NCI-H146 treated with DMSO at 0.1 percent for 48 hours (cell line): Measurements from ENCODE around the gene FAM180B.
"Not testable (repeated sequence)": the region's sequence is repeated elsewhere in the genome, so short reads cannot be mapped to it uniquely, and the experiment has no call there.

Experiments
- DNase-seq: peaks from one replicate; lab custom pipeline; 2025; ENCODE audit not compliant: unreplicated experiment; lab: John Stamatoyannopoulos, UW

FAM180B gene, protein sequence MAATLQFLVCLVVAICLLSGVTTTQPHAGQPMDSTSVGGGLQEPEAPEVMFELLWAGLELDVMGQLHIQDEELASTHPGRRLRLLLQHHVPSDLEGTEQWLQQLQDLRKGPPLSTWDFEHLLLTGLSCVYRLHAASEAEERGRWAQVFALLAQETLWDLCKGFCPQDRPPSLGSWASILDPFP

DNA sequence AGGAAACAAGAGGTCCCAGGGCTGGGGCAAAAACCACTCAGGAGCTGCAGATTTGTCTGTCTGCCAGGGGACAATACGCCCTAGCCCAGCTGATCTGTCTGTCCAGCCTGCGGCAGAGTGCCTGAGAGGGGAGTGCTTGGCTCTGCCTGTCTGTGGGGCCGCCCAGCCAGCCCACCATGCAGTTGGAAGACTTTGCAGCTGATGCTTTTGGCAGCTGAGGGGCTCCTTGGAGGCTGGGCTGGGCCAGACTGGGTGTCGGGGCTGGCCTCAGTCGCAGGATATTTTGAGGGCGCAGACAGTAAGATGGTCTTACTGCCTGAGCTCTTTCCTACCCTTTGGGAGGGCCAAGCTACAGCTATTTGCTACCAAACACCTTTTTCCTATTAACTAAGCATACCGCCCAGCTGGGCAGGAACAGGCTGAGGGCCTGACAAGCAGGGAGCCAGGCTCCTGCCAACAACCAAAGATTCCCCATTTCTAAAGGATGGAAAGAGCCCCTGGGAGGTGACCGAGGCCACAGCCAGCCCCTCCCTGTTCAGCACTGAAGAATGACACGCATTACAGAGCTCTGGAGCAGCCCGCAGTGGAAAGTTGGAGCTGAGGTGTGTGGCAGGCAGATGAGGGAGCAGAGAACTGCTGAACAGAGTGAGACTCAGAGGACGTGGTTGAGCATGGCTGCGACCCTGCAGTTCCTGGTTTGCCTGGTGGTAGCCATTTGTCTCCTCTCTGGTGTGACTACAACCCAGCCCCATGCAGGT, at the start of gene FAM180B:
TSS of gene FAM180B (plus strand) at position 581 of the 758 bp plus-strand sequence. CDS start at position 672, 91 bp downstream.
- DNase-seq = no peak

DNA sequence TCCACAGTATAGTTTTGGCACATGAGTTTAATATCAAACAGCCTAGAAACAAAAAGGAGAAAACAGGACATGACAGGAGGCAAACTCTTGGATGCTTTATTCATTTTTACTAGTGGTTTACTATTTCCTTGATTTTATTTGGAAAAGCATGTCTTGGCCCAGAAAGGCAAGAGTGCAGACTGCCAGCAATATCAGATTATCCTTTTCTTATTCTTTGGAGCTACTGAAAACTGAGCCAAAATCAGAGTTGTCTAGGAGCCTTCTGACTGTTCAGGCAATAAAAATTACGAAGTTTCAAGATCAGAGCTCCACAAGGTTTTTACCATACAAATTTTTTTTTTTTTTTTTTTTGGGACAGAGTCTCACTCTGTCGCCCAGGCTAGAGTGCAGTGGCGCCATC, 49.6 kb upstream of the FAM180B start:
- no peak for DNase-seq

DNA sequence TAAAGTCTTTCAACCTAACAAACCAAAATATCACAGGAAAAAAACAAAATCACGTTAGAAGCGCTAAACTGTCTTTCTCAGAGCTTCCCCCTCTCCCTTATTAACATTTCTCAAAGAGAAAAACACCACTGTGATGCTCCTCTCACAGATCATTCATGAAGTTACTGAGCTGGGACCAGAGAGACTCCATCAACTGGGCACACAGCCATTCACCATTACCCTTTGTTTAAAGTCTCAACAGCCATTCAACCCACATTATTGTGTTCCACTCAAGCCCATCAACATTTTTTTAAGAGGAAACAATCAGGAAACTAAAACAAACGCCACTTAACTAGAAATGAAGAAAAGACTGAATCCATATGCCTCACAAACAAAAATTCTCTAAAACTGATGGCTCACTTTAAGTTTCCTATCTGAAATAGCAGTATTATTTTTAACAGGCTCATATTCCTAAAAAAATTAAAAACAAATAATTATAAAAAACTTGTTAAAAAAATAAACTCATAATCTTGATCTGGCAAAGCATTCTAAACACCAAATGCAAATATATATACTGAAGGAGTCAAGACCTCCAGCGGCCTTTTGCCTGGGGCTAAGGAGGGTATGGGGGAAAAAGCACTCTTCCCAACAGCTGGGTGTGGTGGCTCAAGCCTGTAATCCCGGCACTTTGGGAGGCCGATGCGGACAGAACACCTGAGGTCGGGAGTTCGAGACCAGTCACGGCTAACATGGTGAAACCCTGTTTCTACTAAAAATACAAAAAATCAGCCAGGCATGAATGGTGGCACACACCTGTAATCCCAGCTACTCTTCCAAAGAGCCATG, 47.5 kb upstream of the FAM180B start:
- DNase-seq = peak; percentile 36

DNA sequence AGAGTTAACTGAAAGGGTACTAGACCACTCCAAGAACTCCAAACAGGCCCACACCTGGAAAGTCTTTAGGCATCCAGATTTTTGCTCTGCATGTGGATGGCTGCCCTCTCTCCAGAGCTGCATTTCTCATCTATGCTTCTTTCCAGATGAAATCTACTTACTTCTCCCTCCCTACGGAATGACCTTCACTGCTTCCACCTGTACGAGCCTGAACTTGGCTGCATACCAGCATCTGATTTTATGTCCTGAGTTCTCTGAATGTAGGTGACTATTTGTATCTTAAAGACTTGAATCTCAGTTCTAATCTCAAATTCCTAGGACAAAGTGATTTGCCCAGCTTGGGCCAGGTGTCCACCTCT, 46.8 kb upstream of the FAM180B start:
- DNase-seq = no peak

DNA sequence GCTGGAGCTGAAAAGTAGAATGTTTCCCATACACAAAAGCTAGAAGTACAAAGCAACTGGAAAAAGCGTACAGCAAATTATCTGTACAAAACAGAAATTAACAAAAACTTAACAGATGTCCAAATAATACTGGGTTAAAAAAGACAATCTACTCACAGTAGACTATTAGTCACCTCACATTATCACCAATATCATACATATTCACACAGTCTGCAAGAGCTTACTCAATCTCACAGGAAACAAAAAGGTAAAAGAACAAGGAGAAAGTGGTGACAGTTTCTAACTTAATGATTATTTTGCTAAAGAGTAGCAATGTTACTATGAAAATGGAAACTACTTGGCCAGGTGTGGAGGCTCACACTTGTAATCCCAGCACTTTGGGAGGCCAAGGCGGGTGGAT, 45.4 kb upstream of the FAM180B start:
- no peak for DNase-seq

DNA sequence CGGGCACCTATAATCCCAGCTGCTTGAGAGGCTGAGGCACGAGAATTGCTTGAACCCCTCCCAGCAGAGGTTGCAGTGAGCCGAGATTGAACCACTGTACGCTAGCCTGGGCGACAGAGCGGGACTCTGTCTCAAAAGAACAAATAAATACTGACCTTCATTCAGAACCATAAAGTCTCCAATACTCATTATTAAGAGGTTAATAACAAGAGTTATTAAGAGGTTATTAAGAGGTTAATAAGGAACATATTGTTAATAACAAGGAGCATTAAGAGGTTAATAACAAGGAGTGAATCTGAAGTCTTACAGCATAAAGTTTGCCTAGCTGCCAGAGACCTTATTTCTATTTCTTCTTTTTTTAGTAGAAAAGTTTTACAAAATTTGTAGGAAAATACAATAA, 41.2 kb upstream of the FAM180B start:
- no peak for DNase-seq

DNA sequence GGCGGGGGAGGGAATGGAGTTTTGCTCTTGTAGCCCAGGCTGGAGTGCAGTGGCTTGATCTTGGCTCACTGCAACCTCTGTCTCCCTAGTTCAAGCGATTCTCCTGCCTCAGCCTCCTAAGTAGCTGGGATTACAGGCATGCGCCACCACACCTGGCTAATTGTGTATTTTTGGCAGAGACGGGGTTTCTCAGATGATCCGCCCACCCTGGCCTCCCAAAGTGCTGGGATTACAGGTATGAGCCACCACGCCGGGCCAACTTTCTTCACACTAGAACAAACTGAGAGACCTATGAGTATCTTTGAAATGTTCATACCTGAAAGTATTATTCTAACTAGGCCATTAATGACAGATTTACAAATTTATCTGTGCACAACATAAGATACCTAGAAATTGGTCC, 40.2 kb upstream of the FAM180B start:
- DNase-seq = not testable (repeated sequence)

DNA sequence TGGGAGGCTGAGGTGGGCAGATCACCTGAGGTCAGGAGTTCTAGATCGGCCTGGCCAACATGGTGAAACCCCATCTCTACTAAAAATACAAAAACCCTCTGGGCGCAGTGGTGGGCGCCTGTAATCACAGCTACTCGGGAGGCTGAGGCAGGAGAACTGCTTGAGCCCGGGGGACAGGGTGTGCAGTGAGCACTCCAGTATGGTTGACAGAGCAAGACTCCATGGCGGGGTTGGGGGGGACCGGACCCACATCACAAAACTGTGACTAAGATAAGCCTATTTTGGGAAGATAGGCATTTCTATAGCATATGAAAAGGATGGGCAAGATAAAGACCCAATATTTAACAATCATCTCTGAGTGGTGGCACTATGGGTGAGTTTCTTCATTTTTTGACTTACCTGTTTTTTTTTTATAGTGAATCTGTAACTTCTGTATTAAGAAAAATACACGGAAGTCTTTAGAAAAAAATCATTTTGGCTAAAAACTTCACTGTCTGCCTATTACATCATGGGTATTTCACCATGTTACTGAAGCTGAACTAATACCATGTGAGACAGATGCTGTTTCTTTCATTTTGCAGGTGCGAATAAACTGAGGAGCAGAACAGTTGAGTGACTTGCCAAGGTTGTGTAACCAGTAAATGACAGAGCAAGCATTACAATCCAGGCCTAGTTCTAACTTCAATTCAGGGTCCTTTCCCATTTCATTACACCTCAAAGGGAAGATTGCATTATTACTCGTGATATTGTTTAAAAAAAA, 36.0 kb upstream of the FAM180B start:
- DNase-seq = no peak

DNA sequence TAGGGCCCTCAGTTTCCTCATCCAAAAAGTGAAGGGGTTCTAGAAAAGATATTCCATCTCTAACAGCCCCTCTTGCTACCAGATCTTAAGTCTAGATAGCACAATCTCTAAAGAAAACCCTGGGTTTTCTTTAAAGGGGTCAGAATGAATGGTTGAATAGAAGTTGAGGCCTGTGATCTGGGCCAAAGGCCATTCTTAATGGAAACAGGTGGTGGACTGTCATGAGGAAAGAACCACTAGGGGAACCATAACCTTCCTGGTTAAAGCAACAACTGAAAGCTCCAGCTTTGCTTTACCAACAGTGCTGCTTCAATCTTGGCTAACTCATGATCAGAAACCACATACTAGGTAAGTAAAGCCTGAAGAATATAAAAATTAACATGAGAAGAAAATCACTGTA, 35.4 kb upstream of the FAM180B start:
- no peak for DNase-seq

DNA sequence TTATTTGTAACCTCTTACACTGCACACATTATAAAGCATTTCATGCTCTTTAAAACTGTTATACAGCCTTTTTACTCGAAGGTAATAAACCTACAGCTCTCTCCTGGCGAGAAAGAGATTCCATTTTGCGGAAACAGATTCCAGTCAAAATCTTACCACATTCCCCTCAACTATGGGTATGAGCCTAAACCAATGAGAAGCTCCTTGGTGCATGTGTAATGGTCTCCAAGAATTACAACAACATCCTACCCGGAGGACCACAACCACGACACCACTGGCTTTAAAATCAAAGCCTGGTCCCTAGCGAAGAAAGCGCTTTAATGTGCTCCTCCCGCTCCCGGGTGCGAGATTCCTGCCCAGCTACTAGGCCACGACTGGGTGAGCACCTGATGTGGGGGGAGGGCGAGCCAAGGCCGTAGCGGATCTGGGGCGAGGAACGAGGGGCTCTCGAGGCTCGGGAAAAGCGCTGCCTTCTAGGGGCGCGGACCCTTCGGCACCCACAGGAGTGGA, 34.4 kb upstream of the FAM180B start:
- no peak for DNase-seq

DNA sequence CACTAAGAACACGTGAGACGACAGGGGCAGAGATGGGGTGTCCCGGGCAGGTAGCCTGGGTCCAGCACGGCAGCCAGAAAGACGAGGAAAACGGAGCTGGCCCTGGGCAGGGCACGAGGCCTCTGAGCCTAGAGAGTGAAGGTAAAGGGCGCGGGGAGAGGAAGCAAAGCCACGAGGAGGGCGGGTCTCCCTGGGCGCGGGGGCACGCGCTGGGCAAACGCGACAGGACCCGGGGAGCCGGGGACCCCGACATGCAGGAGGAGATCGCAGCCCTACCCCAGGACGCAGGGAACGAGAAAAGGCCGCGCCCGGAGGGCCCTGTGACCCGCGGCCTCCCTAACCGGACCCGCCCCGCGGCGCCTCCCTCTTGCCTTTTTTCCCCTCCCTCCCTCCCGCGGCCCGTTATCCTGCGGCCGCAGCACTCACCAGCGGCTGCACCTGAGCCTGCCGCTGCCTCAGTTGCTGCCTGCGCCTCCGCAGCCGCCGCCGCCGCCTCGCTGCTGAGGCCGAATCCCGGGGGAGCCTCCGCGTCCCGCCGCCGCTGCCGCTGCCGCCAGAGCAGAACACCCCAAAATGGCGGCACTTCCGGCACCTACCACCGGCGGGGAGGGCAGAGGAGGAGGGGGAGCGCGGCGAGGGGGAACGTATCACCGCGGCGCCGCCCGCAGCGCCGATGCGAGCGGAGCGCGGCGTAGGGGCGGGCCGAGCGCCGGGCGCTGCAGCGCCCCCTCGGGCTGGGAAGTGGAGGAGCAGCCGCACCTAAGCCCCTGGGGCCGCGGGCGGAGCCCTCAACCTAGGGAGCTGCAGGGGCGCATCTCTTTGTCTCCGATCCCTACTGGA, 33.7 kb upstream of the FAM180B start, which contains the start of gene CELF1:
TSS of gene CELF1 (minus strand) at position 567 of the 840 bp plus-strand sequence. CDS start 53,609 bp downstream, outside the sequence.
- DNase-seq = peak; percentile 82

DNA sequence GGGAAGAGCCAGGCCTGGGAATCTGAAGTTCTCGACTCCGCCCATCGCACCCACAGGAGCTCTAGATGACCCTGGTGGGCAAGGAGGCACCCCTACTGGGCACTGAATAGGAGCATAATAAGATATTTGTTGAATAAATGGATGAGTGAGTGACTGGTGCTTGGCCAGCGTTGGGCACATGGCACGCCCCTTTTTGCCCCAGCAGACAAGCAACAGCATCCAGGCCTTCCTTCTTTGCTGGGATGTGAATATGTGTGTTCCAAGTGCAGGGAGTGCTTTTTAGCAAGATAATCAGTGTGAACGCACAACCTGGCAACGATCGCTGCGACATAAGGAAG, 33.1 kb upstream of the FAM180B start:
- DNase-seq = no peak

DNA sequence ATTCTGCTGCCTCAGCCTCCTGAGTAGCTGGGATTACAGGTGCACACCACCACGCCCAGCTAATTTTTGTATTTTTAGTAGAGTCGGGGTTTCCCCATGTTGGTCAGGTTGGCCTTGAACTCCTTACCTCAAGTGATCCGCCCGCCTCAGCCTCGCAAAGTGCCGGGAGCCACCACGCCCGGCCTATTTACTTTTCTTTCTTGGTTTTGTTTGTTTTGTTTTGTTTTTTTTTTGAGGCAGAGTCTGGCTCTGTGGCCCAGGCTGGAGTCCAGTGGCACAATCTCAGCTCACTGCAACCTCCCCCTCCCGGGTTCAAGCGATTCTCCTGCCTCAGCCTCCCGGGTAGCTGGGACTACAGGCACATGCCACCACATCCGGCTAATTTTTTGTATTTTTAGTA, 29.5 kb upstream of the FAM180B start:
- DNase-seq = not testable (repeated sequence)

DNA sequence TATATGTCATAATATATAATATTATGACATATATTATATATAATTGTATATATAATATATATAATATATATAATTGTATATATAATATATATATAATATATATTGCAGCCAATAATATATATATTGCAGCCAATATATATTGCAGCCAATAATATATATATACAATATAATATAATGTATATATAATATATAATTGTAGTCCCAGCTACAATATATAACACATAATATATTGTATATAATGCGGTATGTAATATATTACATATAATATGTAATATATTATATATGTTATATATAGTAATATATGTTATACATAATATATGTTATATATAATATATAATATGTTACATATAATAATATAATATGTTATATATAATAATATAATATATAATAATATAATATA, 27.8 kb upstream of the FAM180B start:
- DNase-seq = no peak

DNA sequence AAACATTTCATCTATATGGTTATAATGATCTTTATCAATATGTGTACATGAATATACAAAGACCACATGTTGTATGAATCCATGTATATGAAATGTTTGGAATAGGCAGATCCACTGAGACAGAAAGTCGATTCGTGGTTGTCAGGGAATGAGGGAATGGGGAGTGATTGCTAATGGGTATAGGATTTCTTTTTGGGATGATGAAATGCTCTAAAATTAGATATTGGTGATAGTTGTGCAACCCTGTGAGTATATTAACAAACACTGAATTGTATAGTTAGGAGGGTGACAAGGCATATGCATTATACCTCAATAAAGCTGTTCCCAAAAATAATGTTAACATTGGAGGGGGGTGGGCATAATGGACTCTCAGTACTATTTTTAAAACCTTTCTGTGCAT, 26.1 kb upstream of the FAM180B start:
- DNase-seq = no peak

DNA sequence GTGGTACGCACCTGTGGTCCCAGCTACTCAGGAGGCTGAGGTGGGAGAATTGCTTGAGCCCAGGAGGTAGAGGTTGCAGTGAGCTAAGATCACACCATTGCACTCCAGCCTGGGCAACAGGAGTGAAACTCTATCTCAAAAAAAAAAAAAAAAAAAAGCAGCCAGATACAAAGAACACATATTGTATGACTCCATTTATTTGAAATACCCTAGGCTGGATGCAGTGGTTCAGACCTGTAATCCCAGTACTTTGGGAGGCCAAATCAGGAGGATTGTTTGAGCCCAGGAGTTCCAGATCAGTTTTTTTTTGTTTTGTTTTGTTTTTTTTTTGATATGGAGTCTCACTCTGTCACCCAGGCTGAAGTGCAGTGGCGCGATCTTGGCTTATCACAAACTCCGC, 24.1 kb upstream of the FAM180B start:
- not testable (repeated sequence) for DNase-seq

DNA sequence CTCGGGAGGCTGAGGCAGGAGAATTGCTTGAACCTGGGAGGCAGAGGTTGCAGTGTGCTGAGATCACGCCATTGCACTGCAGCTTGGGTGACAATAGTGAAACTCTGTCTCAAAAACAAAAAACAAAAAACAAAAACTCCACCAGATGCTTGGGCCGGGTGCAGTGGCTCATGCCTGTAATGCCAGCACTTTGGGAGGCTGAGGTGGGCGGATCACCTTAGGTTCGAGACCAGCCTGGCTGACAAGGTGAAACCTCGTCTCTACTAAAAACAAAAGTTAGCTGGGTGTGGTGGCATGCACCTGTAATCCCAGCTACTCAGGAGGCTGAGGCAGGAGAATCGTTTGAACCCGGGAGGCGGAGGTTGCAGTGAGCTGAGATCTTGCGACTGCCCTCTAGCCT, 22.1 kb upstream of the FAM180B start:
- DNase-seq = not testable (repeated sequence)

DNA sequence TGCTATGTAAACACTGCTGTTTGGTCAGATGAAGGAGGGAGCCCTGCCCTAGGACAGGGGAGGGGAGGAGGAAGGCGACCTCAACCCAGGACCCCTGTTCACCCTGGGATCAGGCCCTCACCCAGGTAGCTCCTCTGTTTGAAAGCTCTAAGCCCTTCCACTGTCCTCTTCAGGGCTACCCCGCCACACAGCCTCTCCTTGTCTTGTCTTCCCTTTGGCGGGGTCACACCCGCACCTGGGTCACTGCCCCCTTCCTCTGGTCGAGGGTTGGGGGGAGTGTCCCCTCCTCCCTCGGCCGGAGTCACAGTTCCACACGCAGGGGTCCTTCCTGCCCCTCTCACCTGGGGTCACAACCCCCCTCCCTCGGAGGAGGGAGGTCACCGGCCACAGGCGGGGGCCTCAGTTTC, 21.5 kb upstream of the FAM180B start:
- DNase-seq = no peak

DNA sequence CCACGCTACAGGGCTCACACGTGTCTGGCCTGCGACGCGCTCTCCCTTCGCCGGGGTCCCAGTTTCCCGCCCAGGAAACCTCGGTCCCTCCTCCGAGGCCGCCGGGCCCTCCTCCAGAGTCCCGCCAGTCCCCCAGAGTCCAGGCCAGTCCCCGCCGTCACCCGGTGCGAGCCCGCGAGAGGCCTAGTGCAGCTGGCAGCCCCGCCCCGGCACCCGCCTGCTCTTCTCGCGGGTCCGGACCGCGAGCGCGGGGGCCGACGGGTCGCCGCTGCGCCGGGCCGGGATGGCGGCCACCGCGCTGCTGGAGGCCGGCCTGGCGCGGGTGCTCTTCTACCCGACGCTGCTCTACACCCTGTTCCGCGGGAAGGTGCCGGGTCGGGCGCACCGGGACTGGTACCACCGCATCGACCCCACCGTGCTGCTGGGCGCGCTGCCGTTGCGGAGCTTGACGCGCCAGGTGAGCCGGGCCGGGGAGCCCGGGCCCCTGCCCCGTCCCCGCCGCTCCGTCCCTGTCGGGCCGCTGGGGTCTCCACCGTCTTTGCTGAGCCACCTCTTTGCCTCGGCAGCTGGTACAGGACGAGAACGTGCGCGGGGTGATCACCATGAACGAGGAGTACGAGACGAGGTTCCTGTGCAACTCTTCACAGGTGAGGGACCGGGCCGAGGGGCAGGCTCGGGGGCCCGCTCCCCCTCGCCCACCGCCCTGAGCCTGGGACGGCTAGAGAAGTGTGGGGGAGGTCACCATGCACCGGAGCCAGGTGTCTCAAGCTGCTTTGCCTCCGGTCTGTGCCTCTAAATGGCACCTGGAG, 20.9 kb upstream of the FAM180B start, which contains the start of gene PTPMT1:
TSS of gene PTPMT1 (plus strand) at position 260 of the 809 bp plus-strand sequence. CDS start at position 284, 24 bp downstream.
- peak; percentile 32 for DNase-seq
